ENCODE measurements around the gene LTC4S. TPM values are rescaled to one million over a fixed set of nuclear protein-coding genes. Genes with fewer than 3 reads are reported as not detected.

The LTC4S gene
- total RNA-seq, 6 donors from 2014 or later, result 6.7 to 33.1 (median 21.3) TPM

DNA sequence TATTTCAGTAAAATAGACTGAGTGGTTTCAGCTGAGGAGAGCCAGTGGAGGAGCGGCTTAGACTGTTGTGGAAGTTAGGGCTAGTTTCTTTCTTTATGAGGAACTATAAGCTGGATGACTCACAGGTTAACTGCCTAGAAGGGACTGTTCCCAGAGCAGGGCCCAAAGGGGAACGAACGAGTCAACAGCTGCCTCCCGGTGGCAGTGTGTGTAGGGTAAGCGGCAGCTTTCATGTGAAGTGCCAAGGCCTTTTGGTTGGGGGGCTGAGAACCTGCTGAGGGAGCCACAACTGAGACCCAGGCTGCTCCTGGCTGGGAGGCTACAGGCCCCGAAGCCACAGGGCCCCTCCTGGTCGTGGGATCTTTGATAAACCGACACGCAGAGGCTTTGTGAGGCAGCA, 33.9 kb downstream of the LTC4S start:
- Histone ChIP-seq H3K4me3 (no peak overlapping the region), H3K27me3 (no peaks in the 10 kb centered on the region), H3K36me3 (peaks cover 79 to 99% (median 96%) of the 10 kb centered on the region in 4 donors), H3K9me3 (no peaks in the 10 kb centered on the region), H3K4me1 (peaks cover 30 to 58% (median 36%) of the 10 kb centered on the region in 4 donors), H3K27ac (peak overlapping the region in 2 of 4 donors; percentile 14 to 27)
- TF ChIP-seq POLR2A (IDR thresholded peaks at IDR 0.05), result peak in 1 of 4 donors; percentile 12
- no peak for TF ChIP-seq EP300 (IDR thresholded peaks at IDR 0.05)
- TF ChIP-seq, protein P1, sequence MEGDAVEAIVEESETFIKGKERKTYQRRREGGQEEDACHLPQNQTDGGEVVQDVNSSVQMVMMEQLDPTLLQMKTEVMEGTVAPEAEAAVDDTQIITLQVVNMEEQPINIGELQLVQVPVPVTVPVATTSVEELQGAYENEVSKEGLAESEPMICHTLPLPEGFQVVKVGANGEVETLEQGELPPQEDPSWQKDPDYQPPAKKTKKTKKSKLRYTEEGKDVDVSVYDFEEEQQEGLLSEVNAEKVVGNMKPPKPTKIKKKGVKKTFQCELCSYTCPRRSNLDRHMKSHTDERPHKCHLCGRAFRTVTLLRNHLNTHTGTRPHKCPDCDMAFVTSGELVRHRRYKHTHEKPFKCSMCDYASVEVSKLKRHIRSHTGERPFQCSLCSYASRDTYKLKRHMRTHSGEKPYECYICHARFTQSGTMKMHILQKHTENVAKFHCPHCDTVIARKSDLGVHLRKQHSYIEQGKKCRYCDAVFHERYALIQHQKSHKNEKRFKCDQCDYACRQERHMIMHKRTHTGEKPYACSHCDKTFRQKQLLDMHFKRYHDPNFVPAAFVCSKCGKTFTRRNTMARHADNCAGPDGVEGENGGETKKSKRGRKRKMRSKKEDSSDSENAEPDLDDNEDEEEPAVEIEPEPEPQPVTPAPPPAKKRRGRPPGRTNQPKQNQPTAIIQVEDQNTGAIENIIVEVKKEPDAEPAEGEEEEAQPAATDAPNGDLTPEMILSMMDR (IDR thresholded peaks at IDR 0.05), result no peak
- DNase-seq, result peak in 1 of 2 donors; percentile 65
- WGBS, 2 donors, result 73 to 74% methylated on average over 9 of the region's 9 CpGs
- peak; percentile 71 to 77 for ATAC-seq (ENCODE audit: low FRiP score in 2 of 2)

DNA sequence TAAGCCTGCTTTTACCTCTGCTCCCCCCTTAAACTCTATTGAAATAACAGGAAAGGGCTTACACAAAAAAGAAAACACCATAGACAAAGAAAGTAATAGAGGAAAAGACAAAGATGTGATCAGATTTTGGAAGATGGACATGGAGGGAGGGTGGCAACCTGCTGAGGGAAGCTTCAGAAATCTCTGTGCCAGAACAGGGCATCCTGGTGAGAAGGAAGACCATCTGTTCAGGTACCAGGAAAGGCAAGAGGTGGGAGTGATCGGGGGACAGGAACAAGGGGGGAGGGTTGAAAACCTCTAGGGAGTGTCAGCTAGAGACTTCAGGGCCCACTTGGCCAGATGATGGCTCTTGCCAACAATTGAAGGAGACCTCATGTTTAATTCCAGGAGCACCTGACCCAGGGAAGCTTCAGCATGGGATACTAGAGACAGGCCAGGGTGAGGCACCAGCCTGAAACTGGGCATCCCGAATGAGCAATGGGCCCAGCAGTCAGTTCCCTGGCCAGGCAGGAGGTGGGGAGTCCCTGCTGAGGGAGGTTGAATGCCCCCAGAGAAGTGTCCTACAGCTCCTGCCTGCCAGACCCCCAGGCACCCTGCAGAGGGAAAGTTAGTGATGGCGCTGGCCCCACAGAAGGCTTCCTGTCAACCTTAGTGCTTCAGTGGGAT, 35.1 kb downstream of the LTC4S start:
- no peak for DNase-seq
- peak overlapping the region in 1 of 4 donors; percentile 23 for H3K27ac ChIP-seq

GRCh38 chr5:179829732-179830435, 36.1 kb downstream of the LTC4S start:
- ATAC-seq (ENCODE audit: low FRiP score in 2 of 2) (no peak), DNase-seq (no peak)
- no peak overlapping the region for H3K27ac ChIP-seq
- no peak overlapping the region for H3K4me3 ChIP-seq
- peaks cover 78 to 96% (median 93%) of the 10 kb centered on the region in 4 donors for H3K36me3 ChIP-seq
- H3K27me3 ChIP-seq, result no peaks in the 10 kb centered on the region
- H3K9me3 ChIP-seq, result no peaks in the 10 kb centered on the region
- WGBS, 2 donors, result 86 to 94% methylated on average over 7 of the region's 7 CpGs
- TF ChIP-seq, protein P1 (IDR thresholded peaks at IDR 0.05), result no peak
- TF ChIP-seq POLR2AphosphoS5 (IDR thresholded peaks at IDR 0.05) (no peak), EP300 (IDR thresholded peaks at IDR 0.05) (no peak), POLR2A (IDR thresholded peaks at IDR 0.05) (no peak)
- H3K4me1 ChIP-seq, result peaks cover 15 to 43% (median 18%) of the 10 kb centered on the region in 4 donors

More for the DNA sequence above, 35.1 kb downstream of the LTC4S start:
- TF ChIP-seq POLR2A (IDR thresholded peaks at IDR 0.05) (no peak), EP300 (IDR thresholded peaks at IDR 0.05) (no peak)
- TF ChIP-seq, protein P1 (IDR thresholded peaks at IDR 0.05), result no peak
- Histone ChIP-seq H3K4me3 (no peak overlapping the region), H3K9me3 (no peaks in the 10 kb centered on the region), H3K36me3 (peaks cover 85 to 100% (median 98%) of the 10 kb centered on the region in 4 donors), H3K4me1 (peaks cover 24 to 53% (median 27%) of the 10 kb centered on the region in 4 donors), H3K27me3 (no peaks in the 10 kb centered on the region)
- no peak for ATAC-seq (ENCODE audit: low FRiP score in 2 of 2)
- WGBS, 2 donors, result 97 to 98% methylated on average over 3 of the region's 3 CpGs

DNA sequence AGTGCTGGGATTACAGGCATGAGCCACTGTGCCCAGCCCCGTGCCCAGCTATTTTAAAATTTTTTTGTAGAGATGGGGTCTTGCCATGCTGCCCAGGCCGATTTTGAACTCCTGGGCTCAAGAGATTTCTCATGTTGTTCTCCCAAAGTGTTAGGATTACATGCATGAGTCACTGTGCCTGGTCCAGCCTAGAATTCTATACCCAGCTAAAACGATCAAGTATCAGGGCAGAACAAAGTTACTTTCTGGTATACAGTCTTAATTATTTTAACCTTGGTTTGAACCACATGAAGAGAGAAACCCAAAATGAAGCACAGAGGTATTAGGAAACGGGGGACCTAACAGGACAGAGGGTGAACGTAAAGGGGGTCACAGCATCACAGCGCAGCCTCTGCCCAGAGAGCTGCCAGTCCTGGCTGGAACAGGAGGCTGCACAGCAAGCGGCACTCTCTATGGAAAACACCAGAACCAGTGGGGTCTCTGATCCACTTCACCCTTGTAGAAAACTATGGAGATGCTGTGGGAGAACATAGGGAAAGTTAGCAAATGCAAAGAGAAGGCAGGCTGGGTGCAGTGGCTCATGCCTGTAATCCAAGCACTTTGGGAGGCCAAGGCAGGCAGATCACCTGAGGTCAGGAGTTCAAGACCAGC, 37.2 kb downstream of the LTC4S start:
- Histone ChIP-seq H3K4me1 (peaks cover 12 to 34% (median 18%) of the 10 kb centered on the region in 4 donors), H3K9me3 (no peaks in the 10 kb centered on the region), H3K4me3 (no peak overlapping the region), H3K36me3 (peaks cover 74 to 96% (median 91%) of the 10 kb centered on the region in 4 donors), H3K27me3 (no peaks in the 10 kb centered on the region), H3K27ac (no peak overlapping the region)
- no peak for DNase-seq
- WGBS, 2 donors, result 94 to 95% methylated on average over 7 of the region's 7 CpGs
- TF ChIP-seq POLR2A (IDR thresholded peaks at IDR 0.05) (no peak), POLR2AphosphoS5 (IDR thresholded peaks at IDR 0.05) (no peak), EP300 (IDR thresholded peaks at IDR 0.05) (no peak)
- TF ChIP-seq, protein P1 (IDR thresholded peaks at IDR 0.05), result no peak
- no peak for ATAC-seq (ENCODE audit: low FRiP score in 2 of 2)
